Skin epidermis (tissue), 12 donors: ENCODE results near the gene SMAD9.

Experiments used
- H3K27ac ChIP-seq, 21 experiments: fragments of 200-600 bp; sonication (generic) in 11 of 21; one replicate each; pipeline ENCODE4 v1.5.0; 2020; ENCODE audit warnings: mild to moderate bottlenecking in 3 of 21, inconsistent platforms in 2 of 21, moderate library complexity in 2 of 21
- H3K4me3 ChIP-seq, 7 experiments: fragments of 200-600 bp; sonication (generic) in 2 of 7; one replicate each; pipeline ENCODE4 v1.5.0; 2020; ENCODE audit warnings: inconsistent platforms in 2 of 7, mild to moderate bottlenecking in 2 of 7, moderate library complexity in 1 of 7

Gene SMAD9

DNA sequence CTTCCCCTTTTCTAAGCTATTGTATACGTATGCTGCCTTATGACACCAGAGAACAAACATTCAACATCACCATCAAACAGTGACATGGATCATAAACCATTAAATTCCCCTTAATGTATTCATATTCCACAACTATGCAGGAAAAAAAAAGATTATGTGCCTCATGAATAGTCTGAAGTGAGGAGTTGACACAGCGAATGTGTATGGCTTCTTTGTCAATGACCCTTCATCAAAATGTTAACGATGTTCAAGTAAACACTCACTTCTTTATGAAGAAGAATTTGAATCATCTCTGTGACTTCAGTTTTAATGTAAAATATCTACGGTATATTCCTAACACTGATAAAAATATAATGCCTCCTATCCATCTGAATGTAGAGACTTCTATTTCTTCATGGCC, 44.6 kb downstream of the SMAD9 start:
- H3K27ac ChIP-seq = no peak overlapping the region

DNA sequence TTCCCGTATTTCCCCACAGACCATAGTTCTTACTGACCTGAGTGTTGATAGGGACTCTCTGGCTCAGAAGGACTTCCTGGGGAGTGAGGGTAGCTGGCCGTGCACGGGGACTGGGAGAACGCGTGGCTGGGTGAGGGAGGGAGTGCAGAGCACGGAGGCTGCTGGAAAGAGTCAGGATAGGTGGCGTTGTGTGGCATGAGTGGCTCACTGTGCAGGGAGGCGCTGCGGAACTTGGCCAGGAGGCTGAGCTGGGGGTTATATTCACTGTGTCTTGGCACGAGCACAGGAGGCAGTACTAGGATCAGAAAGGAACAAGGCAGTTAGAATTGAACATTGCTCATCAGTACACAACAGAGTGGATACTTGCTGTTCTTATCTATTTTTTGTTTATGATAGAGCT, 47.4 kb downstream of the SMAD9 start:
- no peak overlapping the region for H3K4me3 ChIP-seq
- H3K27ac ChIP-seq = no peak overlapping the region

More for the DNA sequence above, 44.6 kb downstream of the SMAD9 start:
- no peak overlapping the region for H3K4me3 ChIP-seq

DNA sequence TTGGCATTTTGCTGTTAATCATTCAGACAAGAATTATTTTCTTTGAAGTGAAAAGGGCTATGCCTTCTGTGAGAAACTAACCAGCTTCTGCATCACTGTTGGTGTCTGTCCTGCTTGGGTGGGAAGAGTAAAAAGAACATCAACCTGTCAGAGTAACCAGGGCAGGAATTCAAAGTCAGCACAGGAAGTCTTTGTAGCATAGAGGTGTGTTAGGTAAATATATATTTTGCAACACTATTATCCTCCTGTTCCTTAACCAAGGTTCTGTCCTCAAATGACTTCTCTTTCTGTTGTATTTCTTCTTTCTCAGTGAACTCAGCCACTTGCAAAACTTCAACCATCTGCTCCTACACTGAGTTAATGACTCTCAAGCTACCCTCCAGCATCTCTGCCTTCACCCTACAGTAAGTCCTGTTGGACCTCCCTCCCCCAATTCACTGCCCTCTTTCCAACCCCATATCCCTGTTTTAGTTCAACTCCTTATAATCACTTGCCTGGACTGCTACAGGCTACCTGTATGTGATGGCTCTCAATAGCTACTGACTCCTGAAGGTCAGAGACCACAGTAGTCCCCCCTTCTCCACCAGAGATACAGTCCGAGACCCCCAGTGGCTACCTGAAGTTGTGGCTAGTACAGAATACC, 49.9 kb downstream of the SMAD9 start:
- H3K4me3 ChIP-seq = no peak overlapping the region
- H3K27ac ChIP-seq = no peak overlapping the region

DNA sequence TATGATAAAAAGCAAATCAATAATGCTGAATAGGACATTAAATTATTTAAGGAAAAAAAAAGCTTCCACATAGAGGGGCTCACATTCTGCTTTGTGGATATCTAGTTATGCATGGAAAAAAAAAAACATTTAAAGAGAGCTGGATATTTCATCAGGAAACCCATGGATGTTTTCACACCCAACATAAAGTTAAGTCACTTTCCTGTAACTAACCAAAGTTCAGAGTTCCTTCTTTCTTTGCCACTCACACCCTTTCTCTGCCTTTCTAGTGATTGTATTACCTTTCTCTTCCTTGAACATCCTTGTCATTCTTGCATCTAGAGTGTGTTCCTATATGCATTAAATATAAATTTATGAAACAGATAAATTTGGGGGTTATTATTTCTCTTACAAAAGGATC, 53.8 kb downstream of the SMAD9 start:
- Histone ChIP-seq H3K4me3 (no peak overlapping the region), H3K27ac (no peak overlapping the region)

DNA sequence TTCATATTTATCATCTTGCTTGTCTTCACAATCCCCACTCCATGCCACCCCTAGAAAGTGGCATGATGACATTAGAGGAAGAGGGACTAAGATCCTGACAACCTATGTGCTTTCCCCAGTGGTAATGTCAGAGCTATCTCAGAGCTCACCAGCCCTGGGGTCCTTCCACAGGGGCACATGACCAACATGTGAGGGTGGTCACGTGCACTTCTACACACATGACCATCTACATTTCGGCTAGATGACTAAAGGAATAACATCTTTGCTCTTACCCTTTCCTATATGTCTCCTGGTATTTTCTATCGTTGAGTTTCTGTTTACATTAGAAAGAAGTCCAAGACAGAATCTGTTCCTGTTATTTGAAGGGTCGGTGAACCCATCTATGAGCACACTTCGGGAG, 54.8 kb downstream of the SMAD9 start:
- no peak overlapping the region for H3K4me3 ChIP-seq
- no peak overlapping the region for H3K27ac ChIP-seq

DNA sequence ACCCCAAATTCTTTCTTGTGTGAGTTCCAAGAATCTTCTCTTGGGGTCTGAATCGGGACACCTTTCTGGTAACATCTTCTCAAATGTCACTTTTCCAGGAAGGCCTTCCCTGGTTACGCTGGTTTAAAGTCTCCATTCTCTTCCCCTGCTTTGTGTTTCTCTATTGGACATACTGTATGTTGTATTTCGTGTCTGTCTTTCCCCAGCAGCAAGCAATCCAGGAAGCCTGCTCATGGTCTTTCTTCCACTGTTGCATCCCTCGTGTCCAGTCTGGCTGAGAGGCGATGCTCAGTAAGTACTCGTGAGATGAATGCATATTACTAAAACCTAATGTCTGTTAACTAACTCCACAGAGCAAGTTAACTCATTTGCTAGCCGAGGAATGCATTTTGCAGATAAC, 57.3 kb downstream of the SMAD9 start:
- peak overlapping the region in 2 of 21 experiments; percentile 52 to 65 for H3K27ac ChIP-seq
- H3K4me3 ChIP-seq = no peak overlapping the region

DNA sequence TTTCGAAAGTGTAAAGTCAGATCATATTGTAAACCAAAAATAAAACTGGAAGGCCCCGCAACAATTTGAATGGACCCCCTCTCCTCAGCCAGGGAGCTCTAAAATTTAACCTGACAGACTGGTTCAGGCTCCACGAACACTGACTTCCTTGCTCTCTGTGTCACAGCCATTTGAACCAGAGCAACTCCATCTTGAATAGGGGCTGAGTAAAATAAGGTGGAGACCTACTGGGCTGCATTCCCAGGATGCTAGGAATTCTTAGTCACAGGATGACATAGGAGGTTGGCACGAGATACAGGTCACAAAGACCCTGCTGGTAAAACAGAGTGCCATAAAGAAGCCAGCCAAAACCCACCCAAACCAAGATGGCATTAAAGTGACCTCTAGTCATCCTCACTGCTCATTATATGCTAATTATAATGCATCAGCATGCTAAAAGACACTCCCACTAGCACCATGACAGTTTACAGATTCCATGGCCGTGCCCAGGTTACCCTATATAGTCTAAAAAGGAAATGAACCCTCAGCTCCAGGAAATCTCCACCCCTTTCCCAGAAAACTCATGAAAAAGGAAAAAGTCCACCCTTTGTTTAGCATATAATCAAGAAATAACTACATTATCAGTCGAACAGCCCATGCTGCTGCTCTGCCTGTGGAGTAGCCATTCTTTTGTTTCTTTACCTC, 57.9 kb downstream of the SMAD9 start:
- H3K27ac ChIP-seq = peak overlapping the region in 2 of 21 experiments; percentile 52 to 65
- H3K4me3 ChIP-seq = no peak overlapping the region

DNA sequence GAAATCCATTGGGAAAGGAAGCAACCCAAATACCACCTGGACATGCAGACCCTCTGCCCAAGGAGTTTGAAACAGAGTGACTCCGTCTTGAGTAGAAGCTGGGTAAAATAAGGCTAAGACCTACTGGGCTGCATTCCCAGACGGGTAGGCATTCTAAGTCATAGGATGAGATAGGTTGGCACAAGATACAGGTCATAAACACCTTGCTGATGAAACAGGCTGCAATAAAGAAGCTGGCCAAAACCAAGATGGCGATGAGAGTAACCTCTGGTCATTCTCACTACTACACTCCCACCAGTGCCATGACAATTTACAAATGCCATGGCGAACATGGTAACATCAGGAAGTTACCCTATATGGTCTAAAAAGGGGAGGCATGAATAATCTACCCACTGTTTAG, 60.8 kb downstream of the SMAD9 start:
- no peak overlapping the region for H3K4me3 ChIP-seq
- no peak overlapping the region for H3K27ac ChIP-seq

DNA sequence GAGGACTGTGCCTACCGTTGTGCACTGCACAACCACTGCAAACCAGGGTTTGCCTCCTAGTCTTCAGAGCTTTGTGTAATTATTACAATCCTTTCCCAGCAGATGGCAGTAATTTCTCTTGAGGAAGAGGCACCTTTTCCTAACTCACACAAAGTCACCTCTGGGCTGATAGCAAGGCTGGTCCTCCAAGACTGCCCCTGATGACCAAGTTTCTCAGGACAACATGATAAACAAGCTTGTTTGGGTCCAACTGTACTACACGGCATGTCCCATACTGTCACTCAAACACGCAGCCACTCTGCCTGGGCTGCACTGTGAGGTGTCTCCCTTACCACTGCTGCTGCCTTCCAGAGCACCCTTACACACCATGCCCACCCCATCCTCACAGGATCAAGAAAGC, 61.7 kb downstream of the SMAD9 start:
- Histone ChIP-seq H3K4me3 (no peak overlapping the region), H3K27ac (no peak overlapping the region)

DNA sequence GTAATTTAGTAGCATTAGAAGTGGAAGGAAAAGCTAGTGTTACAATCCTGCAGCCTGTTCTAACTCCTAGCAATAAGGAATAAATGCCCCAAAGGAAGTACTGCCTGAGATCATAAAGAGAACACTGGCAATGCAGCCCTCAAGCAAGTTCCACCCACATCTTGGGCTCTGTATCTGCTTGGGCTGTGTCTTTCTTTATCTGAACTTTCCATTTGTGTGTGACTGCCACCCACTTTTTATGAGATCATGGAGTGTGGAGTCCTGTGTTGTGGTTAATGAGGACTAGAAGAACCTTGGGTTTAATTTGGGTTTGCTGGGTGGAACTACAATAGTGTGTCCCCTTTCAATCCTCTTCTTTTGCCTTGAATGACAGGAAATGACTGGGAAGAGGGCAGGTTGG, 62.8 kb downstream of the SMAD9 start:
- no peak overlapping the region for H3K27ac ChIP-seq
- no peak overlapping the region for H3K4me3 ChIP-seq

DNA sequence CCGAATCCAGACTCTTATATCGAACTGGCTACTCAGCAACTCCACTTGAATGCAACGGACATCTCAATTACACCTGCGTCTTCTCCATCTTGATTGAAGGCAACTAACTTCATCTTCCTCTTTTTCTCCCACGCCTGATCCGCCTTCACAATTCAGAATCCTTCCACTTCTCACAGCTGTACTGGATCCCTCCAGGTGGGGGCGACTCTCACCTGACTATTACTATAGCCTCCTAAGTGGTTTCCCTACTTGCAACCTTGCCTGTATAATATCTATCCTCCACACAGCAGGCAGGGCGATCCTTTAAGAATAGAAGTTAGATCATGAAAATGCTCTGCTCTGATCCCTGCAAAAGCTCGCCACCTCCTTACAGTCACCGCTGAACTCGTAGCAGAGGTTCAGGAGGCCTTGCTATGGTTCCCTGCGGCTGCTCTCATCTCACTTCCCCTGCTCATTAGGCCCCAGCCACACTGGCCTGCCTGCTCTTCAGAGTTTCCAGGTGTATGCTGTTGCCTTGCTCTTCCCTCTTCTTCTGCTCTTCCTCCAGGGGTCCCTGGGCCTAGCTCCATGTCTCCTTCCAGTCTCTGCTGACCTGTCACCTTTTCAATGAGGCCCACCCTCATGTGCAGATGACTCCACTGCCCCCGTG, 69.1 kb downstream of the SMAD9 start:
- Histone ChIP-seq H3K27ac (no peak overlapping the region), H3K4me3 (no peak overlapping the region)

DNA sequence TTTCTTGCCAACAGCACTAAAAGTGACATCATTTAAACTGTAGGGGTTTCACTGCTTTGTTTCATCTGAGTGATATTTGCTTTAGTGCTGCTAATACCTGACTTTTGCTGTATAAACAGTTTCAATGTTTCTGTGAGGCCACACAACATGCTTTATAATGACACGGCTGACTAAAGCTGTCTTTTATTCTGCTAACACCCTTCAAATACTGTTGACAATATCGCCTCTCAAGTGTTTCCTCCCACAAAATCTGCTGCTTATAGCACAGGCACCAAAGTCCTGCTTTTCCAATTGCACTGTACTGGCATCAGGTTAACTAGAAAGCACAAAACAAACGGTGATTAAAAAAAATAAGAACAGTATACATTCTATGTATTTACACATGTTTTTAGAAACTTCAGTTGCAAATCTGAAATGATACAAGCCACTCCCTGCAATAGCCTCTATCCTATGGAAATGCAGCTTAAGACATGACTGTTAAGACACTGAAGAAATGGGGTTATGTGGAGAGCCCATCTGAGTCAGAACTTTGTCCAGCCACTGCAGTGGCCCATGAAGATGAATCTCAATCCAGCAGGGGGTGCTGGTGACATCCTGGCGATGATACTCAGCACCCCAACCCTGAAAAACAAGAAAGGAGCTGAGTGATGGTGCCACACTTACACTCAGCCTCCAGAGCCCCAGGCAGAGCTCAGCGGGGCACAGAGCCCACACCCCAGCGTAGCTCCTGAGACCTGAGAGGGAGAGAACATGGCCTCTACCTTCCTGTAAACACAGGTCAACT, 71.6 kb downstream of the SMAD9 start:
- no peak overlapping the region for H3K27ac ChIP-seq
- no peak overlapping the region for H3K4me3 ChIP-seq

DNA sequence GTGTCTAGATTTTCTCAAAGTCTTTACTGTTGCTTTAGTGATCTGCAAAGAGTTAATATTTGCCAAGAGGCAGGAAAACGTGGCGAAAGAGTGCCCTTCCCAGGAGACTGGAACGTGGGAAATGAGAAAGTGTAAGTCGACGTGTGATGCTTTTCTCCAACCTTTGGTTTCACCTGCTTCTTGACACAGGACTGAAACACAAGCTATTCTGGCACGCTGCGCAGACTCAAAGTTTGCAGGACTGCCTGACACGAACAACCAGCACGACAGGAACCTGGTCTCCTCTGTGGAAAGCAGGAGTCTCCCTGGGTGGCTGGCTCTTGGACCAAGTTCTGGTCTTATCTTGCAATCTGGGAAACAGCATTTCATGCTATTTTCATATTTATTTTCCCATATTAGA, 72.4 kb downstream of the SMAD9 start:
- H3K27ac ChIP-seq = no peak overlapping the region
- no peak overlapping the region for H3K4me3 ChIP-seq

DNA sequence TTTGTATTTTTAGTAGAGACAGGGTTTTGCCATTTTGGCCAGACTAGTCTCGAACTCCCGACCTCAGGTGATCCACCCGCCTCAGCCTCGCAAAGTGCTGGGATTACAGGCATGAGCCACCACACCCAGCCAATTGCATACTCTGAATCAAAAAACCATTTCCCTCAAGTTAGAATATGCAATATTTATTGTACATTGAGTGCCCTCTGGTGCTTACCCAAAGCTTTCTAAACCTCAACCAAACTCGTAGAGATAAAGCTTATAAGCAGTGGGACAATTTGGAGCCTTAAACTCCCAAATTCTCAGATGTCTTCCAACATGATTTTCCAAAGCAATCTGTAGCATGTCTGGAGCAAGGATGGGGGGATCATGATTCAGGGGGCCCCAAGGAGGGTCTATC, 78.6 kb downstream of the SMAD9 start:
- Histone ChIP-seq H3K27ac (no peak overlapping the region), H3K4me3 (no peak overlapping the region)

DNA sequence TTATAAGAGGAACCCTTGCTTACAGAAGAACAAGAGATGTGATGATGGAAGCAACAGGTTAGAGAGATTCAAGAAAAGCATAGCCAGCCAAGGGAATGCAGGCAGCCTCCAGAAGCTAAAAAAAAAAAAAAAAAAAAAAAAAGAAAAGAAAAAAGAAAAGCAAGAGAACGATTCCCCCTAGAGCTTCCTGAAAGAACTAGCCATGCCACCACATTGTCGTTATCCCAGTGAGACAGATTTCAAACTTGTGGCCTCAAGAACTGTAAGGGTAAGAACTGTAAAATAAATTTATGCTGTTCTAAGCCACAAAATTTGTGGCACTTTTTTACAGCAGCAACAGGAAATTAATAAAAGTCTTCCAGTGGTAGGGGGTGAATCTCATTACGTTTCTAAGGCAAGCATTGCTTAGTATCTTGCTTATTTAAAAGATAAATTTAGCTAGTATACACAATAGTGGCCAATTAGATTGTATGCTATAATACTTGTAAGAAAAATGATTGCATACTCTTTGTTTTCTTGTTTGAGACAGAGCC, 79.3 kb downstream of the SMAD9 start:
- no peak overlapping the region for H3K27ac ChIP-seq
- no peak overlapping the region for H3K4me3 ChIP-seq

DNA sequence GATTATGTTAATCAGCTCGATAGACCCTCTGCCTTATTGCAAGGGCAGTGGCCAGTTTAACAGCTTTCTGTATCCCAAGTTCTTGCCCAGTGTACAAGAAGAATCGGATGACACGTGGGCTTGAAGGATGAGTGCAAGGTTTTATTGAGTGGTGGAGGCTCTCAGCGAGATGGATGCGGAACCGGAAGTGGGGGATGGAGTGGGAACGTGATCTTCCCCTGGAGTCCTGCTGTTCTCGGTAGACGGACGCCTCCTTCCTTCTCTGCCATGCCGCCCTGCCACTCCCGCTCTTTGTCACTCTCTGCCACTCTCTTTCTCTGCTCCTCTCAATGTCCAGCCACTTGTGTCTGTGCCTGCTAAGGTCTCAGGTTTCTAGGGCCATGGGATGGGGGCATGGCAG, 80.1 kb downstream of the SMAD9 start:
- Histone ChIP-seq H3K4me3 (no peak overlapping the region), H3K27ac (no peak overlapping the region)

DNA sequence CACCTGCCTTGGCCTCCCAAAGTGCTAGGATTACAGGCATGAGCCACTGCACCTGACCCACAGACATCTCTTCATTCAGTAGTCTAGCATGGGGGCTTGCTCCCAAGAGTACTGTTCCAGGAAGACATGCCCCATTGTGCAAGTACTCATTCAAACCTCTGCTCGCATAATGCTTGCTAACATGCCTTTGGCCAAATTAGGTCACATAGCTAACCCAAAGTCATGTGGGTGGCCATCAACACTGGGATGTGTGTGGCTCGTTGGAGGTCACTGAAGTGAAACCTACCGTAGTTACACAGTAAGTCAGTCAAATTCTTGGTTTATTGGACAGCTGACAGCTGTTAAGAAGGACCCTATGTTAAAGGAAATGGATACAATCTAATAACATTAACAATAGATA, 80.8 kb downstream of the SMAD9 start:
- Histone ChIP-seq H3K27ac (no peak overlapping the region), H3K4me3 (no peak overlapping the region)

DNA sequence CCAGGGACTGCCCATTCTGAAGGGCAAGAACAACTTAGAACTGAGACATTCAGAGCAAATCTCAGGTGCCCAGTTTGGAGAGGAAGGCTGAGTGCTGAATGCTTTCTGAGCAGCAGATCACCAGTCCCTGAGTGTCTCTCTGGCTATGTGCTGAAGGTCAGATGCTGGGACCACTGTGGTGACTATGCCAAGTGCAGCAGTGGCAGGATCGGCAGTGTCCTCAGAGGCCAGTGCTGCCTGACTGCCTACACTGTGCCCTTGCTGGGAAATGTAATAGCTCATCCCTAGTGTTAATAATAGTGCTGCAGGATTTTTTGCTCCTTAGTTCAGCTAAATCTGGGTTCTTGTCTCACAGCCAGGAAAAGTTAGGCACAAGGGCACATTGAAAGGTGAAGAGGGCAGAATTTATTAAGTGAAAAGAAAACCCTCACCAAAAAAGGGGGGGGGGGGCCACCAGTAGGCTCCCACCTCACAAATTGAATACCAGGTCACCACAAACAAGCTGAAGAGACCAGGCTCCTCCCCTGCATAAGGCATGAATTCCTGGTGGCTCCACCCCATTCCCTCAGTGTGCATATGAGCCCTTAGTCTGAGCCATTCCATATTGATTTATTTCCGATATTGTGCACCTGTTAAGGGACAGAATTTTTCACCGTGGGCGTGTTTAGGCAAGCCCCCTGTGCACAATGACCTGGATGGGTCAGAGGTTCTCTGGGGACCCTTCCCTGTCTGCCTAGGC, 82.5 kb downstream of the SMAD9 start:
- H3K27ac ChIP-seq = no peak overlapping the region
- no peak overlapping the region for H3K4me3 ChIP-seq

DNA sequence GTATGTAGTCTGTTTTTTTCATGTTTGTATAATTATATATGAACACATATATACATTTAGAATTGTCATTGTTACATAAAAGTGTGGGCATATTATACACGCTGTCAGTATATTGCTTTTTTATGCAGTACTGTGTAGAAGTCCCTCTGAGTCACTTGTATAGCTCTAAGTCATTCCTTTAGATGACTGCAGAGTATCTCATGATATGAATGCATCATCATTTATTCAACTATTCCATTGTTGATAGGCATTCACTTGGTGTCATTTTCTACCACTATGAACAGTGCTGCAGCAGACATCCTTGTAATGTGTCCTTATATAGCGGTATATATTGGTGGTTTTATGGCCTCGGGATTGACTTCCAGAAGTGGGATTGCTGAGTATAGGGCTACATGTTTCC, 85.7 kb downstream of the SMAD9 start:
- Histone ChIP-seq H3K4me3 (no peak overlapping the region), H3K27ac (no peak overlapping the region)

DNA sequence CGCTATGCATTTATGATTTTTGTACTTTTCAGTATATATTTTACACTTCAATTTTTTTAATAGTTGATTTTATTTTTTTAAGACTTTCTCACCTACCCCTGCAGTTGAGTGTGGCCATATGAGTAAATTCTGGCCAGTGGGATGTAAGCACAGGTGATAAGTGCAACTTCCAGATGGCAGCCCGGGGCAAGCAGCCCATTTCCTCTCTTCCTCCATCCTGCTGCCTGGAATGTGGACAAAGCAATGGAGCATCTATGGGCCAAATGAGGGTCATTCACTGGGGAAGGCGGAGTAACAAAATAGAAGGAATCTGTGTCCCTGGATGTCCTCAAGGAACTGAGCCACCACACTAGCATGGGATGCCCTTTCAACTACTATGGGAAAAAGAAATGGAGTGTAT, 88.7 kb downstream of the SMAD9 start:
- Histone ChIP-seq H3K4me3 (no peak overlapping the region), H3K27ac (no peak overlapping the region)
